ENCODE data around the gene PSMA2.

DNA sequence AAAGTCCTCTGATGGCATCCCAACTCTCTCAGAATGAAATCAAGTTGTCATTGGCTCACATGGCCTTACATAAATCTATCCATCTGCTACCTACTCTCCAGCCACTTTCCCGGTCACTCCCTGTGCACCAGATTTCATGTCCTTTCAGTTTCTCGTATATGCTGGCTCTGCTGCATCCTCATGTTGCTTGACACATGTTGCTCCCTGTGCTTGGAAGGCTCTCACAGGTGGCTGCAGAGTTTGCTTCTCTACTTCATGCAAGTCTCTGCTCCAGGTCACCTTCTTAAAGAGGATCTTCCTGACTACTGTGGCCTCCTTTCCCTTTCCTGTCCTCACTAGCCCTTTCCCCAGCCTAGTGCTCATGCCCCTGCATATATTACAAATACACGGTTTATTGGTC, 48.5 kb upstream of the PSMA2 start:
- TF ChIP-seq CTCF (IDR thresholded peaks at IDR 0.05; ENCODE audit: insufficient read depth, low read length, poor library complexity, severe bottlenecking) (no peak), EZH2phosphoT487 (conservative IDR thresholded peaks at IDR 0.05; ENCODE audit: low read length) (no peak)
